Measurements from ENCODE around the gene CEPT1.

Gene CEPT1

DNA sequence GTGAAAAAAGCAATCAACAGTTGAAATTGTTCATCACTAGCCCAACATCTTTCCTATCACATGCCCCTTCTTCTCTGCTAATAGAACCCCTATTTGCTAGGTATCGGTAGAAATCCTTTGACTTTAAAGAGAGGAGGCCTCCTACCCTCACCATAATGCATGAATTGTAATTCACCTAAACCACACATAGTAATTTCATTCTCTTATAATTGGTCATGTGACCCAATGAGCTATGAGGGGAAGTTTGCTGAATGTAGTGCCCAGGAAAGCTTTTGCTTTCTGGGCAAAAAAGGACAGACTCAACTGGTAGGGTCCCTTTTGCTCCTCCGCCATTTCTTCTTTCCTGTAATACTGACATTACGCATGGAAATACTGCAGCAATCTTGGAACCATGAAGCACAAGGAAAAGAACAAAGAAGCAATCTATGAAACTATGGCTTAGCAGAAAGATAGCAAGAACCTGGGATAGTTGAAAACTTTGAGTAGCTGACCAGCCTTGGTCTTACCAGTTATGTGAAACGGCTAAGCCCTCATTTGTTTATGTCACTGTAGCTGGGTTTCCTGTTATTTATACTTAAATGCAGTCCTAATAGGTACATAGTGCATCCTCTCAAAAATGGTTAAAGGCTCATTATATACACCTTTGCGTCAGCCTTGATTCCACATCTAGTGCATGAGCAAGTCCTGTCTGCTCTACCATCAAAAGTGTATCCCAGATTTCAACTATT, 77.3 kb downstream of the CEPT1 start:
- no peaks in the 10 kb centered on the region for H3K36me3 ChIP-seq (ENCODE audit: control insufficient read depth in 2 of 2, insufficient read depth in 2 of 2, low read length in 2 of 2)
- H3K27me3 ChIP-seq (ENCODE audit: control insufficient read depth in 2 of 2, insufficient read depth in 2 of 2, low read length in 2 of 2): no peaks in the 10 kb centered on the region
- H3K9me3 ChIP-seq (ENCODE audit: control insufficient read depth in 2 of 2, low read length in 2 of 2): no peaks in the 10 kb centered on the region
- no peak overlapping the region for H3K4me3 ChIP-seq (ENCODE audit: low read length in 2 of 2)
- peak overlapping the region in 1 of 2 donors; percentile 69 for H3K27ac ChIP-seq (ENCODE audit: low read depth in 2 of 2, low read length in 2 of 2)
- H3K4me1 ChIP-seq (ENCODE audit: control insufficient read depth in 2 of 2, insufficient read depth in 2 of 2, low read length in 2 of 2): peaks cover 21 to 29% of the 10 kb centered on the region in 2 donors
- no peak overlapping the region for H3K9ac ChIP-seq (ENCODE audit: low read depth in 1 of 2, low read length in 2 of 2)

DNA sequence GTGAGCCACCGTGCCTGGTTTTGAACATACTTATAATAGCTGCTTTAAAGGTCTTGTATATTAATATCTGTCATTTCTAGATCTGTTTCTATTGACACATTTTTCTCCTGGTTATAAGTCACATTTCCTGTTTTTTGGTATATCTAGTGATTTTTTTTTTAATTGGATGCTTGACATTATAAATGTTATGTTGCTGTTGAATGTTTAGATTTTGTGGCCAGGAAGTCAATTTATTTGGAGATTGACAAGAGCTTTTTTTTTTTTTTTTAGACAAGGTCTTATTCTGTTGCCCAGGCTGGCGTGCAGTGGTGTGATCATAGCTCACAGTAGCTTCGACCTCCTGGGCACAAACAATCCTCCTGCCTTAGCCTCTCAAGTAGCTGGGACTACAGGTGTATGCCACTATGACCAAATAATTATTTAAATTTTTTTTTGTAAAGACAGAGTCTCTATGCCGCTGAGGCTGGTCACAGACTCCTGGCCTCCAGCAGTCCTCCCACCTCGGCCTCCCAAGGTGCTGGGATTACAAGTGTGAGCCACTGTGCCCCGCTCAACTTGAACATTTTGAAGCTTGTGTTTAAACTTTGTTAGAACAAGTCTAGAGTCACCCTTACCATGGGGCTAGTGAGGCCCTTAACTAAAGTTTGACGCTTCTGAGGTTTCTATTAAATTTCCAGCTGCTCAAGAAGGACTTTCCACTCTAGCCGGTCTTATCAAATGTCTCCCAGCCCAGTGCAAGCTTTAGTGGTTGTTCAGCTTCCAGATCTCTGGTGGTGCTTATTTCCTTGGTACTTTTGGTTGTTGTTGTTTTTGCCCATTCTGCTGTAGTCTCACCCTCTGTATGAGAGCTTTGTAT, 78.9 kb downstream of the CEPT1 start:
- no peaks in the 10 kb centered on the region for H3K9me3 ChIP-seq (ENCODE audit: control insufficient read depth in 2 of 2, low read length in 2 of 2)
- no peaks in the 10 kb centered on the region for H3K27me3 ChIP-seq (ENCODE audit: control insufficient read depth in 2 of 2, insufficient read depth in 2 of 2, low read length in 2 of 2)
- H3K27ac ChIP-seq (ENCODE audit: low read depth in 2 of 2, low read length in 2 of 2): peak overlapping the region in 1 of 2 donors; percentile 61
- peak overlapping the region in 1 of 2 donors; percentile 18 for H3K9ac ChIP-seq (ENCODE audit: low read depth in 1 of 2, low read length in 2 of 2)
- H3K36me3 ChIP-seq (ENCODE audit: control insufficient read depth in 2 of 2, insufficient read depth in 2 of 2, low read length in 2 of 2): no peaks in the 10 kb centered on the region
- H3K4me1 ChIP-seq (ENCODE audit: control insufficient read depth in 2 of 2, insufficient read depth in 2 of 2, low read length in 2 of 2): peaks cover 25 to 29% of the 10 kb centered on the region in 2 donors
- no peak overlapping the region for H3K4me3 ChIP-seq (ENCODE audit: low read length in 2 of 2)

DNA sequence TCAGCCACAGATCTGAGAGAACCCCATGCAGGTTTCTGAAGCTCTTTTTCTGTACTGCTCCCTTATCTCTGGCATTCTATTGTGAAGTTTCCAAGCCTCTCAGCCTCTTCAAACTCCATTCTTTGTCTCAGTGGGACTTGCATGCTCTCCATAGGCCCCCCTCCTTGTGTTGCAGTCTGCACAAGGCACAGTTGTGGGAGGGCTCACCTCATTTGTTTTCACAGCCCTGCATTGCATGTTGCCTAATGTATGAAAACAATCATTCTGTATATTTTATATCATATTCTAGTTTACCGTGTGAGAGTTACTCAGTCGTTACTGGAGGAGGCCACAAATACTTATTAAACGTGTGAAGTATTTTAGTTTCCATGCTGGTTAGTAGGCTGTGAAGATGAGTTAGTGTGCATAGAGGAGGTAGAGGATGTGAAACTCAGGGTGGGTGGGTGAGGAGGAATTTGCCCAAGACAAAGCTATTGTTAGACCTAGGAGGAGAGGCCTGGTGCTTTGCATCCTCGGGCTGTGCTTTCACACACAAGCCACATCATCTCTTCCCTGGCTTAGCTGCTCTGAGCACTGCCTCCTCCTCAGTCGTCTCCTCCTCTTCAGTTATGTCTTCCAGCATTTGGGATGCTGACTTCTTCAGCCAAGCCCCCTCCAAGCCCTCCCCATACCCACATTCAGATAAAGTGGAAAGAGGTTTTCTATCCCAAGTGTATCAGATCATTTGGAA, 79.7 kb downstream of the CEPT1 start:
- Histone ChIP-seq H3K4me1 (ENCODE audit: control insufficient read depth in 2 of 2, insufficient read depth in 2 of 2, low read length in 2 of 2) (peaks cover 25 to 29% of the 10 kb centered on the region in 2 donors), H3K27ac (ENCODE audit: low read depth in 2 of 2, low read length in 2 of 2) (peak overlapping the region; percentile 8 to 61)

DNA sequence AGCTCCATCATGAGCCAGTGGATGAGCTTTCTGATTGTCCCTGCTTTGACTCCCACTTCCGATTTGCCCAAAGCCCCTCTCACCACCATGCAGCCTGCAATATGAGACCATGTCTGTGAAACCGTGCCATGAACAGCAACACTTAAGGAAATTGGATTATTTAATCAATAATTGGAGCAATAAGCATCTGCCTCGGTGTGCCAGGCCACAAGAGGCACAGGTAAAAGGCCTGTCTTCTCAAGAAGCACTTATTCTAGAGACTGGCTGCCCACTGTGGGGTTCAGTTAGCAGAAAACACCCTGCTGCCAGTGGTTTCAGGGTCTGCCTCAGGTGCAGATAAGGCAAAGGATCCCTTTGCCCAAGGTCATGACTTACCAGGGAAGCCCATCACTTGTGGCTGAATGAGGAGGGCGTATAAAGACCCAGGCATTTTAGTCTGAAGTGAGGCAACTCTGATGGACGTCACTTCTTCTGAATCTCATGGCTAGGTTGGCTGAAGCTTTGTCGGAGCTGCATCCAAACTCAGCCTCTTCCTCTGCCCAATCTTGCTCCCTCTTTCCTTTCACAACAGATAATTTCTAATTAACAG, 80.4 kb downstream of the CEPT1 start:
- Histone ChIP-seq H3K36me3 (ENCODE audit: control insufficient read depth in 2 of 2, insufficient read depth in 2 of 2, low read length in 2 of 2) (no peaks in the 10 kb centered on the region), H3K9me3 (ENCODE audit: control insufficient read depth in 2 of 2, low read length in 2 of 2) (no peaks in the 10 kb centered on the region), H3K27ac (ENCODE audit: low read depth in 2 of 2, low read length in 2 of 2) (peak overlapping the region; percentile 8 to 60), H3K4me1 (ENCODE audit: control insufficient read depth in 2 of 2, insufficient read depth in 2 of 2, low read length in 2 of 2) (peaks cover 25 to 29% of the 10 kb centered on the region in 2 donors), H3K9ac (ENCODE audit: low read depth in 1 of 2, low read length in 2 of 2) (no peak overlapping the region), H3K4me3 (ENCODE audit: low read length in 2 of 2) (no peak overlapping the region), H3K27me3 (ENCODE audit: control insufficient read depth in 2 of 2, insufficient read depth in 2 of 2, low read length in 2 of 2) (no peaks in the 10 kb centered on the region)

More for the DNA sequence above, 79.7 kb downstream of the CEPT1 start:
- Histone ChIP-seq H3K27me3 (ENCODE audit: control insufficient read depth in 2 of 2, insufficient read depth in 2 of 2, low read length in 2 of 2) (no peaks in the 10 kb centered on the region), H3K36me3 (ENCODE audit: control insufficient read depth in 2 of 2, insufficient read depth in 2 of 2, low read length in 2 of 2) (no peaks in the 10 kb centered on the region), H3K4me3 (ENCODE audit: low read length in 2 of 2) (no peak overlapping the region), H3K9me3 (ENCODE audit: control insufficient read depth in 2 of 2, low read length in 2 of 2) (no peaks in the 10 kb centered on the region), H3K9ac (ENCODE audit: low read depth in 1 of 2, low read length in 2 of 2) (peak overlapping the region in 1 of 2 donors; percentile 18)

DNA sequence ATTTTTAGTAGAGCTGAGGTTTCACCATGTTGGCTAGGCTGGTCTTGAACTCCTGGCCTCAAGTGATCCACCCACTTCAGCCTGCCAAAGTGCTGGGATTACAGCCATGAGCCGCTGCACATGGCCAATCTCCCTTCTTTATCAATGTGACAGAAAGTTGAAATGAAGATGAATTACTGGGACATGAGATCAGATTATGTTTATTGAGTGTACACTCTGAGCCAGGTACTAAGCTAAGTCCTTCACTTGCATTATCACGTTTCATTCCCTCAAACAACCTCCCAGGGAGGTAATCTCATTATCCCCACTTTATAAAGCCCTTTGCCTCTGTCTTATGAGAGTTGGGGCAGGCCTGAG, 81.2 kb downstream of the CEPT1 start:
- peak overlapping the region in 1 of 2 donors; percentile 74 for H3K27ac ChIP-seq (ENCODE audit: low read depth in 2 of 2, low read length in 2 of 2)
- H3K9me3 ChIP-seq (ENCODE audit: control insufficient read depth in 2 of 2, low read length in 2 of 2): no peaks in the 10 kb centered on the region
- H3K36me3 ChIP-seq (ENCODE audit: control insufficient read depth in 2 of 2, insufficient read depth in 2 of 2, low read length in 2 of 2): no peaks in the 10 kb centered on the region
- peak overlapping the region in 1 of 2 donors; percentile 27 for H3K4me3 ChIP-seq (ENCODE audit: low read length in 2 of 2)
- no peaks in the 10 kb centered on the region for H3K27me3 ChIP-seq (ENCODE audit: control insufficient read depth in 2 of 2, insufficient read depth in 2 of 2, low read length in 2 of 2)
- peaks cover 24 to 25% of the 10 kb centered on the region in 2 donors for H3K4me1 ChIP-seq (ENCODE audit: control insufficient read depth in 2 of 2, insufficient read depth in 2 of 2, low read length in 2 of 2)
- H3K9ac ChIP-seq (ENCODE audit: low read depth in 1 of 2, low read length in 2 of 2): no peak overlapping the region

DNA sequence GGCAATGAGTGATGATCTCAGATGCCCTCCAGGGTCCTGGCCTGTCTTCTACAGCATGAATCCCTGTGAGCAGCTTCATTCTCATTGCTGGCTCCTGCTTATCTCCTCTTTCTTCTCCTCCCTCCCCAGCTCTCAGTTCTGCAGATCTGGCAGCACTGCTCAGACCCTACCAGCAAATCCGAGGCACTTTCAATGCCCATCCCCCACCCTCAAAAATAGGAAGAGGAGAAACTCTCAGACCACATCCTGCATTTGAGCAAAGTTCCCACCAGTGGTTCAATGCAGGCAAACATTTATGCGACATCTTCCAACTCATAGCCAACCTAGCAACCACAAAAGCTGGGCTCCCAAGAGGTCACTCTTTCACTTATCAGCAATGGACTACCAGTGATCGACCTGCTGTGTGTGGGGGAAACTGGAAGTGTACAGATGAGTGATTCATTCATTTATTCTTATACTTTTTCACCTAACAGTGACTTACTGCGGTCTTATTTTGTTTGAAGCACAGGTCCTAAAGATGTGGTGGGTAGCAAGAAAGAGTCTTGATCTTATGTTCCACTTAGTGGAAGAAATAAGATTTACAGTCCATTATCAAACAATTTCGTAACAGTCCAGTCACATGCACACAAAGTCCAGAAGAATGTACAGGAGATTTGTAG, 81.7 kb downstream of the CEPT1 start:
- H3K4me1 ChIP-seq (ENCODE audit: control insufficient read depth in 2 of 2, insufficient read depth in 2 of 2, low read length in 2 of 2): peaks cover 21 to 24% of the 10 kb centered on the region in 2 donors
- peak overlapping the region in 1 of 2 donors; percentile 27 for H3K4me3 ChIP-seq (ENCODE audit: low read length in 2 of 2)
- peak overlapping the region in 1 of 2 donors; percentile 34 for H3K9ac ChIP-seq (ENCODE audit: low read depth in 1 of 2, low read length in 2 of 2)
- no peaks in the 10 kb centered on the region for H3K9me3 ChIP-seq (ENCODE audit: control insufficient read depth in 2 of 2, low read length in 2 of 2)
- no peaks in the 10 kb centered on the region for H3K36me3 ChIP-seq (ENCODE audit: control insufficient read depth in 2 of 2, insufficient read depth in 2 of 2, low read length in 2 of 2)
- no peaks in the 10 kb centered on the region for H3K27me3 ChIP-seq (ENCODE audit: control insufficient read depth in 2 of 2, insufficient read depth in 2 of 2, low read length in 2 of 2)
- H3K27ac ChIP-seq (ENCODE audit: low read depth in 2 of 2, low read length in 2 of 2): peak overlapping the region in 1 of 2 donors; percentile 74

DNA sequence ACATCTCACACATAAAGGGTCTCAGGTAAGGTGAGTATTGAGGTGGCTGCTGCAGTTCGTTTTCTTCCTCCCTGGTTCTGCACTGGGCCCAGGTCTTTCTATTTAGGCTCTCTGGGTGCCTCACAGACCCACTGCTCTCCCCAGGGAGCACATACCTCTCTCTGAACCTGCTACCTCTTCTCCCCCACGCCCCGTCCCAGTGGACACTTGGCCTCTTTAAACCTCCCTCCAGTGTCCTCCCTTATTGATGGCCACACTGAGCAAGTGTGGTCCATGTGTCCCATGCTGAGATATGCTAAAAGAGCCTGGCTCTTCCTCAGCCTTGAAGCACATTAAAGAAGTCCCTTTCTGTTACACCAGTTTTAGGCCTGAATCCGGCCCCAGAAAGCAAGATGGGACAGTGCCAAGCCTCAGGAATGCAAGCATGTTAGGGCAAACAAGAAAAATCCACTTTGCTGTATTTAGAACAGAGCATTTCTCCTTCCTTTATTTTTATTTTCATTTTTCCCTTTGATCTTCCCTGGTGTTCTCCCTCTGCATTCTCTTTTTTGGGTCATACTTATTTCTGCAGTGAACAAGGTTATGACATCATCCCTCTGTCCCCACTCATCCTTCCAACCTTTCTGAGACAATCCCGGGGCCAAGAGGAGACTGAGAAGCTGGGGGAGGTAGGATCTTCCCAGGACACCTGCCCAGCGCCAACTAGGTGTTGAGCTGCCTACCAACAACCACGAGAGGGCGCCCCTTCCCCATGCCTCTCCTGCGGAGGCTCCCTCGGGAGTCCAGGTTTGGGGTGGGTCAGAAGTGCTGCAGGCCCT, 82.5 kb downstream of the CEPT1 start:
- H3K27ac ChIP-seq (ENCODE audit: low read depth in 2 of 2, low read length in 2 of 2): peak overlapping the region in 1 of 2 donors; percentile 74
- peaks cover 21 to 24% of the 10 kb centered on the region in 2 donors for H3K4me1 ChIP-seq (ENCODE audit: control insufficient read depth in 2 of 2, insufficient read depth in 2 of 2, low read length in 2 of 2)
- peak overlapping the region in 1 of 2 donors; percentile 34 for H3K9ac ChIP-seq (ENCODE audit: low read depth in 1 of 2, low read length in 2 of 2)
- H3K27me3 ChIP-seq (ENCODE audit: control insufficient read depth in 2 of 2, insufficient read depth in 2 of 2, low read length in 2 of 2): no peaks in the 10 kb centered on the region
- H3K4me3 ChIP-seq (ENCODE audit: low read length in 2 of 2): no peak overlapping the region
- no peaks in the 10 kb centered on the region for H3K36me3 ChIP-seq (ENCODE audit: control insufficient read depth in 2 of 2, insufficient read depth in 2 of 2, low read length in 2 of 2)
- H3K9me3 ChIP-seq (ENCODE audit: control insufficient read depth in 2 of 2, low read length in 2 of 2): no peaks in the 10 kb centered on the region

DNA sequence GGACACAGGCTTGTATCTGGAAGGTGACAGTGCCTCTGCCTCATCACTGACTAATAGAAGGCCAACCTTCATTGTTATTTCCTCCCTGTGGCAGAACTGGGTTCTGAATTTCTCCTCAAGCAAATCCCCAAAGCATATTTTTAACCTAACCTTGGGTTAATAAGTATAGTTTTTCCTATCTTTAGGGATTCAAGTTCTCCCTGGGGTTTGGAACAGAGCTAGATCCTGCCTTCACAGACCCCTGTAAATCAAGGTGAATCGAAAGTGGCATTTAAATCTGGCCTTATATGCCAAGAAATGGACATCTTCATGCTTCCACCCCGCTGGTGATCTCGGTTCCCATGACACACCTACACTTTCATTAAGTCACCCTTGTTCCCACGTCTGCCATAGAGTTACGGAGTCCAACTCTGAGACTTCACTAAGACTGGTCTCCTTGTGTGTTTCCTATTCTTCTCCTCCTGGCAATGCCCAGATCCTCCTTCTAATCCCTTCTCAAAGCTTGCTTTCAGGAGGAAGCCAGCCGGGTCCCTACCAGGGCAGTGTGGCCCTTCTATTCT, 83.2 kb downstream of the CEPT1 start:
- Histone ChIP-seq H3K9ac (ENCODE audit: low read depth in 1 of 2, low read length in 2 of 2) (no peak overlapping the region), H3K27me3 (ENCODE audit: control insufficient read depth in 2 of 2, insufficient read depth in 2 of 2, low read length in 2 of 2) (no peaks in the 10 kb centered on the region), H3K9me3 (ENCODE audit: control insufficient read depth in 2 of 2, low read length in 2 of 2) (no peaks in the 10 kb centered on the region), H3K27ac (ENCODE audit: low read depth in 2 of 2, low read length in 2 of 2) (no peak overlapping the region), H3K4me3 (ENCODE audit: low read length in 2 of 2) (no peak overlapping the region), H3K4me1 (ENCODE audit: control insufficient read depth in 2 of 2, insufficient read depth in 2 of 2, low read length in 2 of 2) (peaks cover 21 to 24% of the 10 kb centered on the region in 2 donors), H3K36me3 (ENCODE audit: control insufficient read depth in 2 of 2, insufficient read depth in 2 of 2, low read length in 2 of 2) (no peaks in the 10 kb centered on the region)
